Endometrium (tissue), 2 donors: Measurements from ENCODE around the gene ALPP.
"Not testable (repeated sequence)": the region's sequence is repeated elsewhere in the genome, so short reads cannot be mapped to it uniquely, and the experiment has no call there.

Experiments
- FAIRE-seq: peaks from 2 replicates; lab custom pipeline; 2012; peaks lifted over from hg19 to GRCh38; lab: Jason Lieb, UNC
- donor health status: control.
- donor health status: control.

The ALPP gene

DNA sequence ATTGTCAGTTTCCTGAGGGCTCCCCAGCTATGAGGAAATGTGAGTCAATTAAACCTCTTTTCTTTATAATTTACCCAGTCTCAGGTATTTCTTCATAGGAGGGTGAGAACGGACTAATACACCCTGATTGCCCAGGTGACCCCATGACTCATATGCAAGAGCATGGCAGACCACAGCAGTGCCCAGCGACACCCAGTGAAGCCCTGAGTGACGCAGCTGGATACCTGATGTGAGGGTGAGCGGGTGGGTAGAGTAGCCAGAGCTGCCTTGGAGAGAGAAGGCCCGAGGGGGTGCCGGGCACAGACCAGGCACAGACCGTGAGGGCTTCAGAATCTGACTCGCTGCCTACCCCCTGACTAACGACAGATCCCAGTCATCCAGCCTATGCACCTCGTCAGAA is 43.5 kb downstream of the ALPP start:
- FAIRE-seq, result no peak

DNA sequence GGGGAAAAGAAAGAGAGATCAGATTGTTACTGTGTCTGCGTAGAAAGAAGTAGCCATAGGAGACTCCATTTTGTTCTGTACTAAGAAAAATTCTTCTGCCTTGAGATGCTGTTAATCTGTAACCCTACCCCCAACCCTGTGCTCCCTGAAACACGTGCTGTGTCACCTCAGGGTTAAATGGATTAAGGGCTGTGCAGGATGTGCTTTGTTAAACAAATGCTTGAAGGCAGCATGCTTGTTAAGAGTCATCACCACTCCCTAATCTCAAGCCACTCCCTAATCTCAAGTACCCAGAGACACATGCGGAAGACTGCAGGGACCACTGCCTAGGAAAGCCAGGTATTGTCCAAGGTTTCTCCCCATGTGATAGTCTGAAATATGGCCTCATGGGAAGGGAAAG is 44.4 kb downstream of the ALPP start:
- not testable (repeated sequence) for FAIRE-seq

DNA sequence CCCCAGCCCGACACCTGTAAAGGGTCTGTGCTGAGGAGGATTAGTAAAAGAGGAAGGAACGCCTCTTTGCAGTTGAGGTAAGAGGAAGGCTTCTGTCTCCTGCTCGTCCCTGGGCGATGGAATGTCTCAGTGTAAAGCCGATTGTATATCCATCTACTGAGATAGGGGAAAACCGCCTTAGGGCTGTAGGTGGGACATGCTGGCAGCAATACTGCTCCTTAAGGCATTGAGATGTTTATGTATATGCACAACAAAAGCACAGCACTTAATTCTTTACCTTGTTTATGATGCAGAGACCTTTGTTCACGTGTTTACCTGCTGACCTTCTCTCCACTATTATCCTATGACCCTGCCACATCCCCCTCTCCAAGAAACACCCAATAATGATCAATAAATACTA is 44.9 kb downstream of the ALPP start:
- FAIRE-seq, result not testable (repeated sequence)

DNA sequence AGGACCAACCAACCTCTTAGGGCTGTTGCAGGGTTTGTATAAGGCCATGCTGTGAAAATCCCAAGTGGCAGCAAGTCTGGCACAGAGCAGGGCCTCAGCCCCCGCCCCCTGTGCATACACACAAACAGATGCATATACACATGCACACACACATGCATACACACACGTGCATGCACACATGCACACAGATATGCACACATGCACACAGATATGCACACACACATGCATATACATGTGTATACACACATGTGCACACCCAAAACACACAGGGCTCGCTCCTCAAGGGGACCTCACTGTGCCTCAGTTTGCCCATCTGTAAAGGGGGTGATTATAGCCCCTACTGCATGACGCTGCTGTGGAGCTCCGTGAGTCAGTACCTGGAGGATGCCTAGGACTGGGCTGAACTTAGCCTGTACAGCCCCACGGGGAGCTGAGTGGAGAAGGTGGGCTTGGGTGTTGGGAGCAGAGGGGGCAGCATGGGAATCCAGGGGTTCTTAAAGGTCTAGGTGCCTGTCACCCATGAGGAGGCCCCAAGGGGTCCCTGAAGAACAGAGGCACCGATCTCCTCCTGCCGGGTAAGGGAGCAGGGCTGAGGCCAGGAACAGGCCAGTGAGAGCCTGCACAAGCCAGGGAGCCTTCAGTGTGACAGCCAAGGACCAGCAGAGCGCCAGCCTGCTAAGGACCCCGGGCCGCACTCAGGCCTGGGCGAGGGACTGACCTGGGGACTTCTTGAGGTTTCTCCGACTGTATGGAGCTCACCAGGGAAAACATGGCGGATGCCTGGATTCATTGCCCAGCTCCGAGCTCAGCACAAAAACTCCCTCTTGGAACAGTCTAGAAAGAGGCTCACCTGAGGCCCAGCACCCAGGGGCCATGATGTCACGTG is 53.4 kb downstream of the ALPP start:
- FAIRE-seq, result no peak
